Measurements from ENCODE around the gene PRR35. TPM values are rescaled to one million over a fixed set of nuclear protein-coding genes. Genes with fewer than 3 reads are reported as not detected.

Gene PRR35
- total RNA-seq, 1 donor from 2014 or later = not detected

DNA sequence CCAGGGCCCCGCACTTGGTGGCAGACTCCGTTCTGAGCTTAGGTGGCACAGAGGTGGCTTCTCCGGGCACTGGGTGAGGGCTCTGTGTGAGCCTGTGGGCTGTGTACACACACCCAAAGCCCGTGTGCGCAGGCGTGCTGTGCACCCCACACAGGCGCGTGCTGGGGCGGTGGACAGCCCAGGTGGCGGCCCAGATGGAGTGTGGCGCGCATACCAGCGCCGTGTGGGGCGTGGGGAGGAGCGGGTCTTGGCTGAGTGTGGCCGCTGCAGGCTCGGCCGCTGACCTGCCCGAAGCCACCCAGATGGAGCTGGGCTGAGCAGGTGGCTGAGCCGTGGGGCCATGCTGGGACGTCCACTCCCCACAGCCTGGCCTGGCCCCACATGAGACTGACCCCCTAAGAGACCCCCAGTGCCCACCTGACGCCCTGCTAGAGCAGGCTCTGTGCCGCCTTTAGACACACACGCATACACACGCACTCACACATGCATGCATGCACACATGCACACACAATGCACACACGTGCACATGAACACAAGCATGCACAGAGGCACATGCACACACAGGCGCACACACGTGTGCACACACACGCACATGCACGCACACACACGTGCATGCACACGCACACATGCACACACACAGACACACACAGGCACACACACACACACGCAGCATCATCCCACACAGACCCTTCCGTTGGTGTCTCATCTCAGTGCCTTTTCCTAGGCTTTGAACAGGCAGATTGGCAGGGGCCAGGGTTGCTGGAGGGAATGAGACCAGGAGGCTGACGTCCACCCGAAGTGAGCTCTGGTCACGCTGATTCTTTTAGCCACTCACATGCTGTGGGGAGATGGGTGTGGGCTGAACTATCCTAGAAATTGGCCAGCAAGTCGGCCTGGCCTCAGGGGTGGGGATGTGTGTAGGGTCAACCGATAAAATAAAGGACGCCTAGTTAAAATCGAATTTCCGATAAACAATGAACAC, 2.1 kb downstream of the PRR35 start:
- intact Hi-C loops (cut with micrococcal nuclease) = no loop called here

DNA sequence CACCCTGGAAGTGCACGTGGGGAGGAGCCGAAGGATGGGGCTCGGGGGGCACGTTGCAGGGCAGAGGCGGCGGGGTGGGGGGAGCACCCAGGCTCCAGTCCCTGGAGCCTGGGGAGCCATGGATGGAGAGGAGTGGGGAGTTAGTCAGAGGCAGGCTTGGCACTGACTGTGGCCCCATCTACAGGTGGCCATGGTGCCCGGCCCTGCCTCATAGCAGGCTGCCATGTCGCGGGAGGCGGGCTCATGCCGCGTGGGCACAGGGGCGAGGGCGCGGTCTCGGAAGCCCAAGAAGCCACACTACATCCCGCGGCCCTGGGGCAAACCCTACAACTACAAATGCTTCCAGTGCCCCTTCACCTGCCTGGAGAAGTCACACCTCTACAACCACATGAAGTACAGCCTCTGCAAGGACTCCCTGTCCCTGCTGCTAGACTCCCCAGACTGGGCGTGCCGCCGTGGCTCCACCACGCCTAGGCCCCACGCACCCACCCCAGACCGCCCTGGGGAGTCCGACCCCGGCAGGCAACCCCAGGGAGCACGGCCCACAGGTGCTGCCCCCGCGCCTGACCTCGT, 3.0 kb downstream of the PRR35 start:
- intact Hi-C loops (cut with micrococcal nuclease) = no loop called here

DNA sequence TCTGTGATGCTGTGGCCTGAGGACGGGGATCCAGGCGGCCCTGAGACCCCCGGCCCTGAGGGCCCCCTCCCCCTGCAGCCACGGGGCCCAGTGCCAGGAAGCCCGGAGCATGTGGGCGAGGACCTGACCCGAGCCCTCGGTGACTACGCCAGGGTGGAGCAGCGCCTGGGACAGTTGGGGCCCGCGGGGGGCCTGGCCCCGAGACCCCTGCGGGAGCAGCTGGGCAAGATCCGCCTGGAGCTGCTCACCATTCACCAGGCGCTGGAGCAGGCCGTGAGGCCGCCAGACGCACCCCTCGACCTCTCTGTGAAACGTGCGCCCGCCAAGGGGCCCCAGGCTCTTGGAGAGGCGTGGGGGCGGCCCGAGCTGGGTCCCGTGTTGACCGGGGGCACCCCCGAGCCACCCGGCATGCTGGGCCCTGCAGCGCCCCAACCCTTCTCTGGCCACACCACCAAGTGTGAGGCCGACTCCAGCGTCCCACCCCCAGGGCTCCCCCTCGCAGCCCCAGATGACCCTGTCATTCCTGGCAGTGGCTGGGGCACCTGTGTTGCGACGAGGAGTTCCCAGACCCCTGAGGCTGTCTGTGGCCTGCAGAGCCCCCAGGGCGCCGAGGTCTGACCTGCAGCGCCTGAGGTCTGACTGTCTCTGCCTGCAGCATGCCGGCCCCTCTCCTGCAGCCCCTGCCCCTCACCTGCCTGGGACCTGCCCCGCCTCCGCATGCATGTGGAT, 4.7 kb downstream of the PRR35 start:
- intact Hi-C loops (cut with micrococcal nuclease) = loop anchor here (5.0 kb wide), 2 partner anchors 38 to 328 kb away; partner anchors contain the start of gene CAPN15

DNA sequence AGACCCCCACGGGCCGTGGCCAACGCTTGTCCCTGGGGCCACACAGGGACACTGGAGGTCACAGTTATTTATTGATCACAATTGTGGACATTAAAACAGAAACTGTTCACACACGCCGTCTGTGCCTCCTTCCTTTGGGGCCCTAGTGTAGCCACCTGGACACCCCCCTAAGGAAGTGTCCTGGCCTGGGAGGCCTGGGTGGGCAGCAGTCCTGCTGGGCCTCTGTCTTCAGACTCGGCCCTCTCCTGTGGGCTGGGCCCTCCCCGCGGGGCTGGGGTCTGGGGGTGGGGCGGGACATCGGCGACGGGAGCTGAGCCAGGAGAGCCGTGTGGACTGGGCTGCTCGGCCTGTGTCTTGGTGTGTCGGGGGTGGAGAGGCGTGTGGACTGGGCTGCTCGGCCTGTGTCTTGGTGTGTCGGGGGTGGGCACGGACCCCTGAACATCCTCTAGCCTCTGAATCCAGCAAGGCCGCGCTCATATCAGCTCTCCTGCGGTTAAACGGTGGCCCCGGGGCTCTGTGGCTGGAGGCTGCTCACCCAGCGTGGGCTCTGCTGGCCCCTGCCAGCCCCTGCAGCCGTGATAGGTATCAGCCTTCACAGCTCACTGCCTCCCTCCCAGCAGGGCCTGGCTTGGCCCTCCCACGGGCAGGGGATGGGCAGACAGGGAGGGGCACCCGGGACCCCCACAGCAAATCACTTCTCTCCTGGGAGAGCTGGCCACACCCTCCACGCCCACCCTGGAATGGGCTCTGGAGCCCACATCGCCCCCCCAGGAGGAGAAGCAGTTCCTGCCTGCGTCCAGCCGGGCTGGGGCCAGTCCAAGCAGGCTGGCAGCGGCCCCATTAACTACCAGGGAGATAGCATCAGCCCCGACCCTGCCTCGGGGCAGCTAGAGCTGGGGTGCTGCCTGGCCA, 5.5 kb downstream of the PRR35 start:
- intact Hi-C loops (cut with micrococcal nuclease) = loop anchor here (2.0 to 5.0 kb wide), 3 partner anchors 23 to 328 kb away; partner anchors contain the start of gene CAPN15

DNA sequence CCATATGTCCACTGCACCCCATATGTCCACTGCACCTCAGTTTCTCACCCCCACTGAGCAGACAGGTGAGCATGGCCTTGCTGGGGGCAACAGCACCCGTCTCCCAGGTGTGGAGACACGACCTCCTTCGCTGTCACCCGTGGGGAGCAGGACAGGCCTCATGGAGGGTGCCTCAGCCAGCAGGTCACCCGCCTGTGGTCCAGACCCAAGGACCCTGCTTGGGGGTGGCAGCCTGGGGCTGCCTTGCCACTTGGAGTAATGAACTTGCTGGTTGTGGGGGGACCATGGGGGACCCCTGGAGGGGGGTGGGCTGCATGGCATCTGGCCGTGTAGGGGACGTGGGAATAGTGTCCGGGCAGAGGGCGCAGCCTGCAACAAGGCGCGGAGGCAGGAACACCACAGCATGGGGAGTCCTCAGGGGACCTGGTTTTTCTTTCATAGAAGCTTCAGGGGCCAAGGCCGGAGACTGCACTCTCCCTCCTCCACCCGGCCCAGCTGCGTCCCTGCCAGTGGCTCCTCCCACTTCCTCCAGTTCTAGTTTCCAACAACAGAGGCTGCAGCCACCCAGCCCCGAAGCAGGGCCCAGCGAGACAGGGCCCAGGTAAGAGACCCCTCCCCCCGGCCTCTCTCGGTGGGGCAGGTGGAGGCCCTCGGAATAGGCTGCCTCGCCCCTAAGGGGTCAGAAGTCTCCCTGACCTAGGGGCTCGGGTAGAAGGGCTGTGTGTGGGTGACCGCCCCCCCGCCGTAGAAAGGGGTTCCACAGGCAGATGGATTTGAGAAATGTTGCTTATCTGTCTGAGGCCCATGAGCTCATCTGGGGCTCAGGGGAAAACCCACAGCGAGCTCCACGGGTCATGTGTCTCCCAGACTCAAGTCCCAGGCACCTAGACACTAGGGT, 6.5 kb downstream of the PRR35 start, which contains the start of gene NHLRC4:
NHLRC4 (plus strand) TSS at position 531 of the 898 bp plus-strand sequence. CDS start 1,043 bp downstream, outside the sequence.
- intact Hi-C loops (cut with micrococcal nuclease) = loop anchor here (2.0 to 5.0 kb wide), 3 partner anchors 22 to 329 kb away; partner anchors contain the start of gene CAPN15

DNA sequence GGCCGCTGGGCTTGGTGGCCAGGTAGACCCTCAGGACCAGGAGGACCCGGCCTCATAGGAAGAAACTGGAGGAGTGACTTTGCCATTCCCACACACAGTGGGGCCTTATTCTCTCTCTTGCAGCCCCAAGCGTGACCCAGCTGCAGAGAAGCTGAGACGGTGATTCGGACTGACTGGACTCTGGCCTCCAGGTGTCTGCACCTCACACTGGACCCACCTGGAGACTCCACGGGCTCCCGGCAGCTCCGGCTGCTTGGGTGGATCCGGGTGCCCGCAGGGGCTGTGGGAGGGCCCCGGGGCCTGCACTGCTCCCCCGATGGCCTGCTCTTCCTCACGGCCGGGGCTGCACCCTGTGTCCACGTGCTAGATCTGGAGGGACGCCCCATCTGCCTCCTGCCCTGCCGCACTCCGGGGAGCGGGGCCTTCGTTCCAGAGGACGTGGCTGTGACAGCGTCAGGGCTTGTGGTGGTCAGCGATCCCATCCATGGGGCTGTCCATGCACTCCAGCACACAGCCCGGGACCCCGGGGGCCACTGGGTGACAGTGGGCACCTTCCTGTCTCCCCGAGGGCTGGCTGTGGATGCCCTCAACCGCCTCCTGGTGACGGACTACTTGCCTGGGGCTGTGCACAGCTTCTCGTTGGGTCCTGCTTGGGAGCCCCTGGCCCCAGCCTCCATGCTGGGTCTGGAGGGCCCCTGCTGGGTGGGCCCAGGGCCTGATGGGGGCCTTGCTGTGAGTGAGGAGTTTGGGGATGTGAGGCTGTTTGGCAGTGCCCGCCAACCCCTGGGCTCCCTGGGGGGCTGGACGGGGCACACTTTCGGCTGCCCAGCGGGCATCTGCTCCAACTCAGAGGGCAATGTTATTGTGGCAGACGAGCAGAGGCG, 7.4 kb downstream of the PRR35 start:
- intact Hi-C loops (cut with micrococcal nuclease) = loop anchor here (2.0 to 5.0 kb wide), 3 partner anchors 21 to 330 kb away; partner anchors contain the start of gene CAPN15

DNA sequence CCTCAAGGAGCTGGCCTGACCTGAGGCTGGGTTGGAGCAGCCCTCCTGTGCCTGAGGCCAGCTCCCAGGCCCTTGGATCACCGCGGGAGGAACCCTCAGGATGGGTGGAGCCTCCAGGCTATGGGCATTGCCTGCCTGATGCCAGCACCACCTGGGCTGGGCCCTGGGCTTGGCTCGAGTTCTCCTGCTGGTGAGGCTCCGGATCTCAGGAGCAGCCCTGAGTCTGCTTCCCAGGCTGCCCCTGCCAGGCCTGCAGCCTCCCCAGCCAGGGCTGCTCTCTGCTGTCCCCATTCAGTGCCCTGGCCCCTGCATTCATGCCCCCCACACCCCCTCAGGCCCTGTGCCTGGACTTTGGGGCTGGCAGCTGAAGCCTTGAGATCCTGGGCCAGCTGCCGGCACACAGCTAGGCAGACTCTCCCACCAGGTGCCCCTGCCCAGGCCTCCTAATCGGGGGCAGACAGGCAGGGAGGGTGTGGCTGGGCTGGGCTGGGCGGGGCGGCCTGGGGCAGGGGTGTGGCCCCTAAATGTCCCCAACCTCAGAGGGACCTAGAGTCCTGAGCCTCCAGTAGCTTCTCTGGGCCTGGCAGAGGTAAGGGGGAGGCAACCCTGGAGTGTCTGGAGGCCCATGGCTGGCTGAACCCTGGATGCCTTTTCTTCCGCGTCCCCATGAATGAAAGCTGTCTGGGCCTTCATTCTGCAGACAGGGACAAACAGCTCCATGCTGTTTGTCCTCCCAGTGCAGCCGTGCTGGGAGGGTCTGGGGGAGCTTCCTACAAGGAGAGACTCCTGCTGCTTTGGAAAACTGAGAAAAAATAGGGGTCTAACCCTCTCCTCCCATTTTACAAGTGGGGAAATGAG, 8.4 kb downstream of the PRR35 start:
- intact Hi-C loops (cut with micrococcal nuclease) = loop anchor here (5.0 kb wide), 2 partner anchors 41 to 331 kb away; partner anchors contain the start of gene CAPN15

DNA sequence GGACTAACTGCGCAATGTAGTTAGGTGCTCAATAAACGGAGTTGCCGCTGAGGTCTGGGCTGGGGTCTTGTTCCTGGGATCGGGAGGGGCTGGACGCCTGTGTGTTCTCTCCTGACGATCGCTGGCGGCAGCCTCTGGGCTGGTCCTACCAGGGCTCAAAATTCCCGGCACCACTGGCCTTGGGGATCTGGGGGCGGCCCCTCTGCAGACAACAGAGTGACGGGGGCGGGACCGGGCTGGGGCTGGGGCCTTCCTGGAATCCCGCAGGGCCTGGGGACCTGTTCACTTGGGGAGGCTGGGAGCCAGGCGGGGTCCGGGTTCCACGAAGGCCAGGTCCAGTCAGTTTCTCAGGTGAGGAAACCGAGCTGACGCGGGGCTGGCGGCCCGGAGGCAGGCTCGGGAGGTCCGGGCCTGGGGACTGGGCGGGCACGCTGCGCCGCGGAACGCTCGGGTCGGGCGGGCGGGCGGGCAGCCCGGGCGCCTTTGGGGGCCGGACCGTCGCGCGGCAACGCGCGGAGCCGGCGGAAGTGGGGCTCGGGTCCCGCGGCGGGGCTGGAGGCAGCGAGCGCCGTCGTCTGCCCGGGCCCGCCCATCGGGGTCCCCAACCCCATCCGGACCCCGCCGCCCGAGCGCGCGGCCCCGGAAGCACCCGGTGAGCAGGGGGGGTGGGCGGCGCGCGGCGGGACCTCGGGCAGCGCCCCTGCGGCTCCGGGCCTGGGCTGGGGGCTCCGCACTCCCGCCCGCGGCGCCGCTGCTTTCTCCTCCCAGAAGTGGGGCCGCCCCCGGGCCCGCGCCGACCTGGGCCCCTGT, 9.5 kb downstream of the PRR35 start, which contains the start of gene PIGQ:
PIGQ (plus strand) TSS at position 524 of the 810 bp plus-strand sequence. CDS start 4,107 bp downstream, outside the sequence.
- intact Hi-C loops (cut with micrococcal nuclease) = loop anchor here (5.0 kb wide), 2 partner anchors 42 to 332 kb away; partner anchors contain the start of gene CAPN15

DNA sequence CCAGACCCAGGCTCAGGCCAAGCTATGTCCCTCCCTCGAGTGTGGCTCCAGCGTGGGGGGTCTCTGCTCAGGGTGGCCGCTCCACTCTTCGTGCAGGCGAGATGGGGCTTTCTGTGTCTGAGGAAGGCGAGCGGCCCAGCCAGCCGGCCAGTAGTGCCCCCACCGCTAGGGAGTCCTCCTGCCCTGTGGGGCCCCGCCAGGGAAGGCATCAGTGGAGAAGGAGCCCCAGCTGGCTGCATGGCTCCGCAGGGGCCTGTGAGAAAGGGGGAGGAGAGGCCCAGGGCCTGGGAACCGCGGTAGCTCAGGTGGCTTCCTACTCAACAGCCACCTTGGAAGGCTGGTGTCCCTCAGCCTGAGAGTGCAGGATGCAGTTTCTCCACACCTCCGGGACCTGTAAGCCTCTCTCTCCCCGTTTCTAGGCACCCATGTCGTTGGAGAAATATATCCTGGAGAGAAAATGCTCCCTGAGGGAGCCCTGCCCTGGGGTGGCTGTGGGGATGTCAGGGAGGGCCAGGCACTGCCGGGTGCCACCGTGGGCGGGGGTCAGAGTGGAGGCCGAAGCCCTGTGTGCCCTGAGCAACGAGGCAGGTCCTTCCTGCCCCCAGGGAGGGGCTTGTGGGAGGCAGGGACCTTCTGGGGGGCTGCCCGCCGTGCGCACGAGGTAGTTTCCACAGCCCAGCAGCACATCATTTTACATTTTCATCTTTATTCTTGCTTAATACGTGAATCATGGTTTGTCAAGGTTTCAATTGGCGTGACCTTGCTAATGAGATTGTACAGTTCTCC, 12.9 kb downstream of the PRR35 start:
- intact Hi-C loops (cut with micrococcal nuclease) = no loop called here

DNA sequence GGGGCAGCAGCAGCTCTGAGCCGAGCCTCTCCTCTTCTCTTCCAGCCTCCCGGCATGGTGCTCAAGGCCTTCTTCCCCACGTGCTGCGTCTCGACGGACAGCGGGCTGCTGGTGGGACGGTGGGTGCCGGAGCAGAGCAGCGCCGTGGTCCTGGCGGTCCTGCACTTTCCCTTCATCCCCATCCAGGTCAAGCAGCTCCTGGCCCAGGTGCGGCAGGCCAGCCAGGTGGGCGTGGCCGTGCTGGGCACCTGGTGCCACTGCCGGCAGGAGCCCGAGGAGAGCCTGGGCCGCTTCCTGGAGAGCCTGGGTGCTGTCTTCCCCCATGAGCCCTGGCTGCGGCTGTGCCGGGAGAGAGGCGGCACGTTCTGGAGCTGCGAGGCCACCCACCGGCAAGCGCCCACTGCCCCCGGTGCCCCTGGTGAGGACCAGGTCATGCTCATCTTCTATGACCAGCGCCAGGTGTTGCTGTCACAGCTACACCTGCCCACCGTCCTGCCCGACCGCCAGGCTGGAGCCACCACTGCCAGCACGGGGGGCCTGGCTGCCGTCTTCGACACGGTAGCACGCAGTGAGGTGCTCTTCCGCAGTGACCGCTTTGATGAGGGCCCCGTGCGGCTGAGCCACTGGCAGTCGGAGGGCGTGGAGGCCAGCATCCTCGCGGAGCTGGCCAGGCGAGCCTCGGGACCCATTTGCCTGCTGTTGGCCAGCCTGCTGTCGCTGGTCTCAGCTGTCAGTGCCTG, 14.0 kb downstream of the PRR35 start:
- intact Hi-C loops (cut with micrococcal nuclease) = no loop called here

DNA sequence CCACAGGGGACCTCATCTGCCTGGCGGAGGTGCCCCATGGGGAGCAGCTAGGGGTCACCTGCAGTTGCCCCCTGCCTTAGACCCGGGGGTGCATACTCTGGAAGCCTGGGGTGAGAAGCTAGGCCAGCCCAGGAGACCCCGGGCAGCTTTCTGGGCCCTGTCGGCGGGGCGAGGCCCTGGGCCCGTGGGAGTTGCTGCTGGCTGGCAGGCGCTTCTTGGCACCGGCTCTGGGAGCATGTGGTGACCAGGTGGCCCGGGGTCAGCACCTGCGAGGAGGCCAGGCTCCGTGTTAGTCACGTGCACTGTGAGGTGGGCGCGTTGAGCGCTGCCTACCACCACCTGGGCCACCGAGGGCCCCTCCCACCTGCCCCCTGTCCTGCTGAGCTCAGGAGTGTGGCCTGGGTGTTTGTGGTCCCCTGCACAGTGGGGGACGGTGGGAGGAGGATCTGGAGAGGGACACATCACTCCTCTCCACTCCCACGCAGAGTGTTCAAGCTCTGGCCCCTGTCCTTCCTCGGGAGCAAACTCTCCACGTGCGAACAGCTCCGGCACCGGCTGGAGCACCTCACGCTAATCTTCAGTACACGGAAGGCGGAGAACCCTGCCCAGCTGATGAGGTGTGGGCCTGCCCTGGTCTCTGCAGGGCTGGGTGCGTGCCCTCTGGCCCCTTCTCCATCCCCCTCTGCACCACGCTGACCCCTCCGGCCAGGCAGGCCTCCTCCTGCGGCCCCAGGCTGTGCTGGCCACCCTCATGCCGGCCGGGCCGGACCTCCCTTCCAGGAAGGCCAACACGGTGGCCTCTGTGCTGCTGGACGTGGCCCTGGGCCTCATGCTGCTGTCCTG, 15.4 kb downstream of the PRR35 start:
- intact Hi-C loops (cut with micrococcal nuclease) = no loop called here

DNA sequence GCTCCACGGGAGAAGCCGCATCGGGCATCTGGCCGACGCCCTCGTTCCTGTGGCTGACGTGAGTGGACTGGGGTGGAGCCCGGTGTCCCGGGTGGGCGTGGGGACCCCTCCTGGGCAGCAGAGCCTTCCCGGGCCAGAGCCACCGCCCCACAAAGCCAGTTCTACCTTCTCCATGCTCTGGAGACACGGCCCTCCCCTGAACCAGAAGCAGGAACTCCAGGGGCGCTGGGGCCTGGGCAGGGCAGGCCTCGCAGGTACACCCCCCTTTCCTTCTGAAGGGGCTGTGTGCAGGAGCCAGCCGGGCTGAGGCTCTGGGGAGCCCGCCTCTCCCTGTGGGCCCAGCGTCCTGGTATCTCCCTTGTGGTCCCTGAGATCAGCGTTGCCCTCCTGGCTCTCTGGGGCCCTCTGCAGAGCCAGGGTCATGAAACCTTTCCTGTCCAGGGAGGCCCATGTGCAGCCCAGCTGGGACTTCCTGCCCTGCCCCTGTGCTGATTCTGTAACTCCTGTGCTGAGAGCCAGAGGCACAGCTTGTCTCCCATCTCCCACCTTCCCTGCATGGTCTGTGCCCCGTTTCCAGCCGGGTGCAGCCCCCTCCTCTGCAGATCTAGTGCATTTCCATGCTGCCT, 16.1 kb downstream of the PRR35 start:
- intact Hi-C loops (cut with micrococcal nuclease) = no loop called here

DNA sequence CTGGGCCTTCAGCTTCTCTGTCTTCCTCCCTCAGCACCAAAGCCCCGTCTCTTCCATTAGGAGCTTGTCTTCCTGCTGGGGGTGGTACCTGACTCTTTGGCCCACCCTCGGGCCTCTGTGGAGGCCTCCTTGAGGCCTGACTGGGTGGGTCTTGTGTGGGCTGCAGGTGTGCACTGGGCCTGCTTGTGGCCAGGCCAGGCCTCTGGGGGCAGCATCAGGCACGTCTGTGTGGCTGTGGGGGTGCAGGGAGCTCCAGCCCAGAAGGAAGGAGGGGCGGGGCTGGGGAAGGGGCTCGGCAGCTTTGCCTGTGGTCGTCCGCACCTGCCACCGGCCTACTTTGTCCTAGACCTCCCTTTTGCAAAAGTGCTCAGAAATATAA, 16.6 kb downstream of the PRR35 start:
- intact Hi-C loops (cut with micrococcal nuclease) = no loop called here

All from T-helper 2 cell treated with Interferon-gamma antibody and Interleukin-4, amounts not matched to agents 100 ng/mL and 5 ng/mL, for 36 hours (primary cell).